NCI-H82 (cell line): ENCODE data around the gene BMAL1.
A peak's percentile ranks its signal among the peaks of the same experiment; 100 is the strongest.

Source experiments
- DNase-seq: peaks from one replicate; lab custom pipeline; 2025; lab: John Stamatoyannopoulos, UW

The BMAL1 gene

DNA sequence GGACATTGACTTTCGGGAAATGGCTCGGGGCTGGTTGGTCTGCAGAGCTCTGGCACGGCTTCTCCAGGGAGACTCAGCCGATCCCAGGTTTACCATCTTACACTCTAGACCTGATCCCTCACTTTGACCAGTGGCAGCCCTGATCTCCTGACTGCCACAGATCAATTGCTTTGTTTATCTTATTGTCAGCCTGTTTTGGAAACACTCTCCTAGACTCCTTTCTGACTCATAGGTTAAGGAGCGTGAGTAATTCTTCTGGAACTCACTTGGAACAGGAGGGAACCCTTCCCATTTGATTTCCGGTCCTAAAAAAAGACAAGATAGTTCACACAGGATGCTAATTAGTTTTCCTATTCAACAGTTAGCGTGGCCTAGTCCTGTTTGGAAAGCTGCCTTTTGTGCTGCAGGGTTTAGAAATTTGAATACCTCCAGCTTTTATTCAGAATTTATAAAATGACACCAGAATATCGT is 16.0 kb upstream of the BMAL1 start:
- no peak for DNase-seq

GRCh38 chr11:13262096-13262495 is 15.5 kb upstream of the BMAL1 start:
- DNase-seq = no peak

DNA sequence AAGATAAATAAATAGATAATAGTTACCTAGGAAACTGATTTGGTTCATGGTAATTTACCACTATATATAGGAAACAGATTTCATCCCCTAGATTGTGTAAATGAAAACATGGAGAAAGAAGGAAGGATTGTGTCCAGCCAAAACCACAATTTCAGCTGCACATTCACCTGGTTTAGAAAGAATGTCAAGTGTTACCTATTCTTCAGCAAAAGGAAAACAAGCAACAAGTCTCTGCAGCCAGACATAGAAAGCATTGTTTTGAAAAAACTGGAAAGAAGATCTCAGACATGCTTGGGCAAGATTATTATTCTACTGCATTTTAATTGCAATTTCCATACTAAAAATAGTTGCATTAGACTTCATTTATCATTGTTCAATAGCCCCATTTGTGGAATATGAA is 8.8 kb upstream of the BMAL1 start:
- DNase-seq = no peak

GRCh38 chr11:13269775-13270174 is 7.8 kb upstream of the BMAL1 start:
- no peak for DNase-seq

GRCh38 chr11:13271060-13271693 is 6.4 kb upstream of the BMAL1 start:
- no peak for DNase-seq

GRCh38 chr11:13276454-13276831 is 1.1 kb upstream of the BMAL1 start:
- no peak for DNase-seq

DNA sequence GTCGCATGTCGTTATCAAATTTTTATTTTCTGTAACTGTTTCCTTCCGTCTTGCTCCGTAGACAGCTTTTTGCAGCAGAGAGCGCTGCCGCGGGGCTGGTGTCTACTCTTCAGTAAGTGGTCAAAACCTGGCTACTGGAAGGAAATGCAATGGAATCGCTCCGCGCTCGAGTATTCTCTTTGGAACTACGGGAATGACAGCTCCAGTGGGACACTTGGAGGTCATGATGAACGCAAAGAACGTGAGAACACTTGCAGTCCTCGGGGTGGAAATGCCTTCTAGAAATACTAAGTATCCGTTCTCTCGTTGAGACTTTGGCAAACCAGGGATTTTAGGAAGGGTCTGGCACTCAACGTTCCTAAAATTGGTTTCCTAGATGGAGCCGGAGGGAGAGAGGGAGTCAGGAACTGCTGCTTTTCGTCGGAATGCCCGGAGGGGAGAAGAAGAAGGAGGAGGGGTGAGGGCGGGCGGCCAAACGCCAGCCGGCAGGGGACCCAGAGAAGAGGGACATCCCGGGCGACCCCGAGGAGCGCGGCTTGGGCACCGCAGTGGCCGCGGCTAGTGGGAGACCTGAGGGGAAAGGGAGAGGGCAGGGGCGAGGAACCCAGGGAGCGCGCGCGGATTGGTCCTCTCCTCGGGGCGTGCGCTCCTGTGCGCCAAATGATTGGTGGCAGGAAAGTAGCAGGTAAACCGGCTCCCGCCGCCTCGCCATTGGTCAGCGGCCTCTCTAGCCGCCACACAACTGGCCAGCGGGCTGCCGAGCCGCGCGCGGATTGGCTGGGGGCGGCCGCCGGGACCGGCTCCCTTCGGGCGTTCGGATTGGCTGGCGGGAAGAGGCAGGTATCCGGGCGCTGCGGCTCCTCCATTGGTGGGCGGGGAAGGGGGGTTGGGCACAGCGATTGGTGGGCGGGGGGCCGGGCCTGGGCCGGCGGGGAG is 490 bp upstream of the BMAL1 start:
- peak; percentile 96 for DNase-seq

DNA sequence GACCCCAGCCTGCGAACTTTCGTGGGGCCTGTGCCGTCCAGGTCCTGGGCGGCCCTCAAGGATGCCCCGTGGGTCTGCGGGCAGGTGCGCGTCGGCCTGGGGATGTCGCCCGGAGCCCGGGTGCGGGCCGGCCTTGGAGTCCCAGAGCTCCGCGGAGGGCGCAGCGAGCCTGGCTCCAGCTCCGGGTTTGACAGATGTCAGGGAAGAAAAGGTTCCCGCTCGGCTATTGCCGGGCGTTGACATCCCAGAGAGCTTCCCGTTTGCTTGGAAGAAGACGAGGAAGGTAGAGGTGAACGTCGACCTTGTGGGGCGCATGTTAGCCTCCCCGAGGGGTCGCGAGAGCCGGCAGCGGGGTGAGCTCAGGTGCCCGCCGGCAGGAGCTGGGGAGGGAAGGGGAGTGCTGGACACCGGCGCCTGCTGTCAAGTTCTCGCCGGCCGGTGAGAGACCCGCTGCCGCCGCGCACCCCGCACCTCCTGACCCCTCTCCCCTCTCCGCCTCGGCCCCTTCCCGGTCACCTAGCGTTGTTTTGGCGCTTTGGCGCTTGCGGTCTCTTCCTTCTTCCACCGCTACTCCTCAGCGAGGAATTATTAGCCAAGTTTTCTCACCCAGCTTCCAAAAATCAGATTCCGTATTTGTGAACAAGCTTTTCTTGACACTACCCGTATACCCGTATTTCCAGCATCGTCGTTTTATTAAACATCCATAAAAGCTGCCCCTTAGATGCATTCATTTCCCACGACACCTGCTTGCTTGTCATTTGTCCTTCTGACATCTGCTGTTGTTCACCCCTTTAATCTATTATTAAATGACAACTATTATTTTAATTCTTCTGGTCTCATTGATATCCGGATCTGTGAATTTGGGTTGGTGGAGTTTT is 1.3 kb downstream of the BMAL1 start:
- DNase-seq = peak; percentile 30

GRCh38 chr11:13279487-13279834 is 1.9 kb downstream of the BMAL1 start:
- no peak for DNase-seq

DNA sequence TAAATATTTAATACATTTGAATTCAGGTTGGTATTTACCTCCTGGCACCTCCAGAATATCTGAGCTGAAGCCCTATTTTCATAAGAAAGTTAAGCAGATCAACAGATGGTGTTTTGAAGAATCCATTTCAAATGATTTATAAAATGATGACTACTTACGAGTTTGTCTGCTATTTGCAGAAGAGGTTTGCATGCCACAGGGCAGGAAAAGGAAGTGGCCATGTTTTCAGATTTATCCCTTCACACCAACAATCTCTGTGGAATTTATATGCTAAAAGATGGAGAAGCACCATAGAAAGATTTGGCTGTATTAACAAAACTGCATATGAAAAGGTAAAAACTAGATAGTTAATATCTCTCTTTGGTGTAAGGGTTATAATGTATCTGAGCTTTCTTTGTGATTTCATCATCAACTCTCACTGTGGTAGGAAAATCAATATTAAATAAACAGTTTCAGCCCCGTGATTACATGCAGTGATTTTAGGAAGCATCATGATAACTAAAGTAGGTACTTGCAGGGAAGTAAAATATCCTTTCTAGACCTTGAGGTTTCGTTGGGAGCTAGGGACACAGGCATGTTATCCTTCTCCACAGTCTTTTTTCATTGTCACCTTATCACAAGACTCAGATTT is 2.6 kb downstream of the BMAL1 start:
- DNase-seq = no peak

GRCh38 chr11:13280777-13281176 is 3.2 kb downstream of the BMAL1 start:
- no peak for DNase-seq

GRCh38 chr11:13283636-13284035 is 6.0 kb downstream of the BMAL1 start:
- no peak for DNase-seq

- DNase-seq = no peak
Observed at GRCh38 chr11:13284776-13285588, 7.4 kb downstream of the BMAL1 start.

DNA sequence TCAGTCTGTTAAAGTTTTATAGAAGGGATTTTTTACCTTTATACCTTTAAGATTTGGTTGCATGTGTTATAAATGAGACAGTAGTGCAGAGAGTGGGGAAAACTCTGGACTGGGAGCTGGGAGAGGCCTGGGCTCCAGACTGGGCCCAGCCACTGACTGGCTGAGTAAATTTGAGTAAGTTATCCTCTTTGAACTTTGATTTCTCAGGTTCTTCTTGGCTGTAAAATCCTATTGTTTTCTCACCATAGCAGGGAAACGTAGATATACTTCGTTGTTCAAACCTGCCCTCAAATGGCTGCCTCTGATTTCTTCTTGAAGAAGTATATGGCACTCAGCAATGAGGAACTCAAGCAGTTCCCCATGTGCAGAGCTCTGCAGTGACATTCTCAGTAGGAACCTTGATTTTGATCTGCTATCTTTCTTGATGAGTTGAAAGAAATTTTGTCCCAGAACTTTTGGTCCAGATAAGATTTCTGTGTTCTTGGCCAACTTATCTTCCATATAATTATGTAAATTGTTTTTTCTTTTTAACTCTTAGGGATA is 8.8 kb downstream of the BMAL1 start:
- DNase-seq = no peak

DNA sequence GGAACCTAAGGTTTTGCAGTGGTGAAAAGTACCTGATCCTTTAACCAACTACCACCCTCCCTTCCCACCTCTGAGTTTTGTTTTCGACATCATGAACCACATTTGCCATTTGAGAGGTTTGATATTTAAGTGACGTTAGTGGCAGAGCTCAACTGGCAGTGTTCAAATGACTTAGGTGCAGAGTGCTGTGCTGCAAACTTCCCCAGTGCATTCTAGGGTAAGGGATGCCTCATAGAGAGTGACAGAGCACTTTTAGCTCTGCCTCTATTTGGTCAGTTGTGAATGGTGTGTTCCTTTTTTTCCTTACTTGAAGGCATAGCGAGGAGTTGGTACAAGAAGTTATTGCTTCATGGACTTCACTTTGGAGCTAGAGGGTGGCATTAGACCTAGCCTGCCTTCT is 9.4 kb downstream of the BMAL1 start:
- no peak for DNase-seq

- no peak for DNase-seq
Observed at GRCh38 chr11:13287681-13288080, 10.1 kb downstream of the BMAL1 start.

- DNase-seq = no peak
Observed at GRCh38 chr11:13288375-13289029, 10.9 kb downstream of the BMAL1 start.

GRCh38 chr11:13289081-13289480 is 11.5 kb downstream of the BMAL1 start:
- no peak for DNase-seq

- DNase-seq = no peak
Observed at GRCh38 chr11:13290221-13290980, 12.8 kb downstream of the BMAL1 start.

DNA sequence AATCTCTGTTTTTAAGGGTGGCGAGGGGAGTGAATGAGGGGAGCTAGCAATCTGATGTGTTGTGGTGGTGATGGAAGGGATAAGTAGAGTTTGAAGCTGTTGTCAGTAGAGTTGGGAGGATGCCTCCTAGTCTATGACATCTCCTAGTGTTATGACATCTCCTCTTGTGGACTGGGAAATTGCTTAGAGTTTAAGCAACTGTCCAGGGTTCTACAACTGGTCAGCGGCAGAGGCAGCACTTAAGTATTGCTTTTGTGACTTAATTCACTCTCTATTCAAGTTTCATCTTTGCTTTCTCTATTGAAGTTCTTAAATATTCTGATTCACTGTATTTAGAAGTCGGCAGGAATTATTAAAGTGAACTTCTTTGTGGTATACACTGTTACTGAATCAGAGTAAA is 13.8 kb downstream of the BMAL1 start:
- DNase-seq = no peak
